A673 (cell line): Measurements from ENCODE around the gene BRWD1.

ENCODE experiments used
- CTCF ChIP-seq: fragments of 300-800, 200-600 bp; sonication (generic); conservative IDR thresholded peaks from 2 replicates; pipeline ENCODE4 v1.5.1; 2017; ENCODE audit warnings: low read depth, mild to moderate bottlenecking, antibody characterized with exemption, low read length, moderate library complexity, mixed read lengths
- EZH2 ChIP-seq: fragments of 200-600 bp; sonication (generic); IDR thresholded peaks from 2 replicates; pipeline ENCODE4 v1.6.1; 2017; ENCODE audit warnings: borderline replicate concordance, low read depth, mild to moderate bottlenecking, mixed read lengths, antibody characterized with exemption, low read length; ENCODE audit not compliant: poor library complexity, severe bottlenecking

DNA sequence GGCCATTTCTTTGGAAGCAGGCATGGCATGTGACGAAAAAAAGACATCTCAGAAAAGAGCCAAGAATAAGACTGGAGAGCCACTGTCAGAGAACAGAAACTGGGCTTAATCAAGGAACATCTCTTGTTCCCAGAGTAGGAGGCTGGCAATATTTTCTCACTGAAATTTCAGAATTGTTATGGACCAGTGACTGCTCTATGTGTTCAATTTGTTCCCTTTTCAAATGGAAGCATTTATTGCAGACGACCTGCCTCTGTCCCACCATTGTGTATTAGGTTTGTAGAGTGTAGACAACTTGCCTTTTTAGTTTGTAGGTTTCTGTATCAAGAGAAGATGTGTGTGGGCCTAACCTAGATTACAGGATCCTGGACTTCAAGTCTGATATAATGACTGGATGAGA lies 148.9 kb downstream of the BRWD1 start:
- TF ChIP-seq CTCF (no peak), EZH2 (no peak)
